Fibroblast of the conjunctiva (primary cell): ENCODE data around the gene PIP4K2A.
"Not testable (repeated sequence)": the region's sequence is repeated elsewhere in the genome, so short reads cannot be mapped to it uniquely, and the experiment has no call there.

Source experiments
- DNase-seq: peaks from one replicate; pipeline ENCODE4 v3.0.0-alpha.2; 2010; ENCODE audit warnings: low read depth

Gene PIP4K2A

DNA sequence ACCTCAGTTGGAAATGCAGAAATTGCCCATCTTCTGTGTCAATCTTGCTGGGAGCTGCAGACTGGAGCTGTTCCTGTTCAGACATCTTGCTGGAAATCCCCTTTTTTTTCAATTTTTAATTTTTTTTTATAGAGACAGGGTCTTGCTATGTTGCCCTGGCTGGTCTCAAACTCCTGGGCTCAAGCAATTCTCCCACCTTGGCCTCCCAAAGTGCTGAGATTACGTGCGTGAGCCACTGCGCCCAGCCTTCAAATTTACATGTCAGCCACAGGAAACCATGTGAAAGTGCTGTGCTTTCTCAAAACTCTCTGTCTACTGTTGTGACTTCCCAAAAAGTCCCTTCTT lies 200.0 kb downstream of the PIP4K2A start:
- DNase-seq, result not testable (repeated sequence)

DNA sequence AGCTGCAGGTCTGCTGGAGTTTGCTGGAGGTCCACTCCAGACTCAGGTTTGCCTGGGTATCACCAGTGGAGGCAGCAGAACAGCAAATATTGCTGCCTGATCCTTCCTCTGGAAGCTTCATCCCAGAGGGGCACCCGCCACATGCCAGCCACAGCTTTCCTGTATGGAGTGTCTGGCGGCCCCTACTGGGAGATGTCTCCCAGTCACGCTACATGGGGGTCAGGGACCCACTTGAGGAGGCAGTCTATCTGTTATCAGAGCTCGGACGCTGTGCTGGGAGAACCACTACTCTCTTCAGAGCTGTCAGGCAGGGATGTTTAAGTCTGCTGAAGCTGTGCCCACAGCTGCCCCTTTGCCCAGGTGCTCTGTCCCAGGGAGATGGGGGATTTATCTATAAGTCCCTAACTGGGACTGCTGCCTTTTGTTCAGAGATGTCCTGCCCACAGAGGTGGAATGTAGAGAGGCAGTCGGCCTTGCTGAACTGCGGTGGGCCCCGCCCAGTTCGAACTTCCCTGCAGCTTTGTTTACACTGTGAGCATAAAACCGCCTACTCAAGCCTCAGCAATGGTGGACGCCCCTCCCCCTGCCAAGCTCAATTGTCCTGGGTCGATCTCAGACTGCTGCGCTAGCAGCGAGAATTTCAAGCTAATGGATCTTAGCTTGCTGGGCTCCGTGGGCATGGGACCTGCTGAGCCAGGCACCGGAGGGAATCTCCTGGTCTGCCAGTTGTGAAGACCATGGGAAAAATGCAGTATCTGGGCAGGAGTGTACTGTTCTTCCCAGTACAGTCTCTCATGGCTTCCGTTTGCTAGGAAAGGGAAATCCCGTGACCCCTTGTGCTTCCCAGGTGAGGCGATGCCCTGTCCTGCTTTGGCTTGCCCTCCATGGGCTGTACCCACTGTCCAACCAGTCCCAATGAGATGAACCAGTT lies 200.6 kb downstream of the PIP4K2A start:
- not testable (repeated sequence) for DNase-seq

DNA sequence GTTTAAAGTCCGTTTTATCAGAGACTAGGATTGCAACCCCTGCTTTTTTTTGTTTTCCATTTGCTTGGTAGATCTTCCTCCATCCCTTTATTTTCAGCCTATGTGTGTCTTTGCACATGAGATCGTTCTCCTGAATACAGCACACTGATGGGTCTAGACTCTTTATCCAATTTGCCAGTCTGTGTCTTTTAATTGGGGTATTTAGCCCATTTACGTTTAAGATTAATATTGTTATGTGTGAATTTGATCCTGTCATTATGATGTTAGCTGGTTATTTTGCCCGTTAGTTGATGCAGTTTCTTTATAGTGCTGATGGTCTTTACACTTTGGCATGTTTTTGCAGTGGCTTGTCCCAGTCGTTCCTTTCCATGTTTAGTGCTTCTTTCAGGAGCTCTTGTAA lies 202.4 kb downstream of the PIP4K2A start:
- DNase-seq, result not testable (repeated sequence)

DNA sequence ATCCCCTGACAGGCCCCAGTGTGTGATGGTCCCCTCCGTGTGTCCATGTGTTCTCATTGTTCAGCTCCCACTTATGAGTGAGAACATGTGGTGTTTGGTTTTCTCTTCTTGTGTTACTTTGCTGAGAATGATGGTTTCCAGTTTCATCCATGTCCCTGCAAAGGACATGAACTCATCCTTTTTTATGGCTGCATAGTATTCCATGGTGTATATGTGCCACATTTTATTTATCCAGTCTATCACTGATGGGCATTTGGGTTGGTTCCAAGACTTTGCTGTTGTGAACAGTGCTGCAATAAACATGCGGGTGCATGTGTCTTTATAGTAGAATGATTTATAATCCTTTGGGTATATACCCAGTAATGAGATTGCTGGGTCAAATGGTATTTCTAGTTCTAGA lies 206.2 kb downstream of the PIP4K2A start:
- DNase-seq, result not testable (repeated sequence)

DNA sequence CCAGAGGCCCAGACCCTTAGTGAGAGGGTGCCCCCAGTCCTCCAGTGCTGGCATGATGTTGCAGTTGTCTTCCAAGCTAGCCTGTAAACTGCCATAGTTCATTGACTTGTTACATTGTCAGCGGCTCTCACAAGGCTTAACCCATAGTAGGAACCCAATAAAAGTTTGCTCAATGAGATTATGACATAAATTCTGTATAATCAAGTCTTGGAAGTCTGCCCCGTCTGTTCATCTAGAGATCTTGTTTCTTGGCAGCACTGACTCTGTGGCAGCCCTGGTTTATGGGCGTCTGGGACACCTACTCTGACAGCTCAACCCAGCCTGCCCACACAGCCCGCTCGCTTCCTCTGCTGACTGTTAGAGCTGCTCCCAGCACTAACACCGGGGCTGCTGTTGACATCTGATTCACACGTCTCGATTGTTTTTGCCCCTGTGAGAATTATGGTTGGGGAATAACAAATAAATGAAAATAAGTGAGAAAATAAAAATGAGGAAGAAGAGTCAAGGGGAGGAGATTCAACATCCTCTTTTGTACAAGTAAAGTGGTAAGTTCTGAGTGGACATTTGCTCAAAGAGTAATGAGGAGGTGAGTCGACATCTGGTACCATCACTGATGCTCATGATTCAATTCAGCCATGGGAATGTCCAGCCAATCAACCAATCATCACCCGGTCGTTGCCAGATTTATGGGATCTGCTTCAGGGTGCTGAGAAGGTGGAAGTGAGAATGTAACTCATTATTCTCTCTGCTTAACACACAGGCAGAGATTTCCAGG lies 208.3 kb downstream of the PIP4K2A start:
- no peak for DNase-seq

DNA sequence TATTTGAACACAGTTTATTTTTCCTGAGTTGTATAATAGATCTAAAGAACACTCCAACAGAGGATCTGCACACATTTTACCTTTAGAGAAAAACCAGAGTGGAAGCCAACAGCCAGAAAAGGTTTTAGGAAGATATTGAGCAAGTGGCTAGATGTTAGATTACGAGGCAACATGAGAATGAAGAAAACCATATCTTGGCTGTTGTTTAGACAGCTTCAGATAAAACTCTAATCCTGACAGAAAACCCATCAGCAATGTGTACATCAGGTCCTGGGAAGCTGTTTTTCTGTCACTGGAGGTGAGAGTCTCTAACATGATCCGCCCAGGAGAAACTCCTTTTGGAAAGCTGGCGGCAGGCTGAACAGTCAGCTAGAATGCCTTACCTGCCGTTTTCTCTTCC lies 209.6 kb downstream of the PIP4K2A start:
- DNase-seq, result no peak

DNA sequence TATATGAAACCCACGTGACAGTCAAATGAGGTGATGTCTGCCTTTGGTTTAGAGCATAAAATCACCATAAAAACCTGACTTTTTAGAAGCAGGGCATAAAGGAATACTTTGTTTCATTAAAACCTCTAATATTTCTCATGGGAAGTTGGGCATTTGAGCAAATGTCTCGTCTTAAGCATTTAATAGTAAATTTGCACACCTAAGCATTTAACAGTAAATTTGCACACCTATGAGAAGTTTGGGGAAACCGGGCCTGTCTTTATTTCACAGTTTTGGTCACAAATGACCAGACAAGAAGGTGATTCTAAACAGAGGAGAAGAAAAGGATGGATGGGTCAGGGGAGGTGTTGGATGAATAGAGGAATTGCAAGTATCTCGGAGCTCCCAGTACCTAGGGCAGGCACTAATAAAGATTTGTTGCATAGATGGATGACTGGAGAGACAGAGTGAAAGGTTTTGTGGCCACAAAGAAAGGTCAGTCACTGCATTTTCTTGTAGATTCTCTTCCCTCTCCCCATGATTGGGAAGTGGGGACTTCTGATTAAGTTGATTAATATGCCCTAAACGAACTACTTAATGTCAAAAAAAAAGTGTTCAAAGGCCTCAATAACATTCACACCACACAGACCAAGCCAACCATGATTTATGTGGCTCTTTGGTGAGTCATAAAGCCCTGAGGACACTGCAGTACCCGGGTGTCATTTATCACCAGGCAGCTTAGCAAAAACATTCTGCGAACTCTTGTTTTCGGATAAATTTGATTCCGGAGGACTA lies 210.9 kb downstream of the PIP4K2A start:
- DNase-seq, result no peak

DNA sequence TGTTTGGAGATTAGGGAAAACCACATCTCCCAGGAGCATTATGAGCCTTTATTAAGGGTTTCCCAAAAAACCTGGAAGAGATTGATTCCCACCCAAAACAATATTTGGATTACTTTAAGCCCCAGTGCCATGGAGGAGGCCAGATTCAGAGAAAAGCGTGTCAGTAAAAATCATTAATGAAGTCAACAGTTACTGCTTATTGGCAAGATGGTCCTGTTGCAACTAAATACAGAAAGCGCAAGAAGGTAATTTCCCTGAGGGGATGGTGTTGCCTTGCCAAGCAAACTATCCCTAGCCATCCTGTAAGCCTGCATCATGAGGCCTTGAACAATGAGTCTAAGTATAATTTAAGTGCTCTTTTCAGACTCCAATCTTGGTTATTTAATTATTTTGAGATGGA lies 212.5 kb downstream of the PIP4K2A start:
- no peak for DNase-seq

DNA sequence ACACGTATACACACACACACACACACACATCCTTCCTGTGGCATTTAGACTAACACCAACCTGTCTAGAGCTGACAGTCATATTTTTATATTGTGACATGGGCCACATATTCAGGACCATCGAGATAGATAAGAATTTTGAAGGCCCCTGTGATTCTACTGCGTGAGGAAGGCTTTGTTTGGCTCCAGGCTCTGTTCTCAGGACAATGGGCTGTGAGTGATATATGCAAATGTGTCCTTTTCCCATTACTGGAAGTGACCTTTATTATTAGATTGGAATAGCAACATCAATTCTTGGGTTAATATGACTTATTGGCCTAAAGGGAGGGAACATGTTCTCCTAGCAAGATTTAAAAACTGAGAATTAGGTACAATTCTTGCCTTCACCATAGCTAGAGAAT lies 213.0 kb downstream of the PIP4K2A start:
- no peak for DNase-seq

DNA sequence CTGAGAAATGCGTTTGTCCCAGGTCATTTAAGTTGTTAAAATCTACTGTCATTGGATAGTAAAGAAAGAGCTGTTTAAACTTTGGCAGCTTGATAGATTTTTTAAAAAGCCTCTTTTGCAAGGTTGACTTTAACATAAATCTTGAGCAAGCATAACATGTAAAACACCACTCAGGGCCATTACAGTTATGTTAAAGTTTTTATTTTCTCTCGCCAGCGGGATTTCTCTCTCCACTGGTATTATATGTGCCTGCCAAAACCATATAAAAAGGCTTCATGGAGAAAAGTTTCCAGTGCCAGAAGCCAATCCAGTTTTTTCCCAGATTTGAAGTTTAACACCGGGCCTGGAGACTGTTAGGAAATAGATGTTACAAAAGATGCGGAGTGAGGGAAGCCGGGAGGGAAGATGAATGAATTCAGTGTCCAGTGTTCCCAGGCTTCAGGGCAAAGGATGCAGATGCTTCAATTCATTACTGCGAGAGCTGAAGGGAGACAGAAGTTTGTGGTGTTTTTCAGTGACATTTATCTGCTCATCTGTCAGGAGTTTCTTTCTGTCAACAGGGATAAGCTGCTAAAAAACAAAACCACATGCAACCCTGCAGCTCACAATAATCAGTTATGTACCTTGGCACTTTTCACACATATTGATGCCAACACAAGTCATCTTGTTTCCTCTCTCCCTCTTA lies 213.6 kb downstream of the PIP4K2A start:
- DNase-seq, result no peak

DNA sequence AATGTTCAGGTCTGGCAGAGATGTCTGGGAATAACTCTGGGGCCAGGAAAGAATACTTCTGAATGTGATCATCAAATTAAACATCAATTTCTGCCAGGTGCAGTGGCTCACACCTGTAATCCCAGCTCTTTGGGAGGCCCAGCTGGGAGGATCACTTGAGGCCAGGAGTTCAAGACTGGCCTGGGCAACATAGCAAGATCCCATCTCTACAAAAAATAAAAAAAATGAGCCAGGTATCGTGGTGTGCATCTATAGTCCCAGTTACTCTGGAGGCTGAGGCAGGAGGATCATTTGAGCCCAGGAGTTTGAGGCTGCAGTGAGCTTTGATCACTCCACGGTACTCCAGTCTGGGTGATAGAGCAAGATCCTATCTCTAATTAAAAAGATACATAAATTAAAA lies 214.4 kb downstream of the PIP4K2A start:
- DNase-seq, result not testable (repeated sequence)

DNA sequence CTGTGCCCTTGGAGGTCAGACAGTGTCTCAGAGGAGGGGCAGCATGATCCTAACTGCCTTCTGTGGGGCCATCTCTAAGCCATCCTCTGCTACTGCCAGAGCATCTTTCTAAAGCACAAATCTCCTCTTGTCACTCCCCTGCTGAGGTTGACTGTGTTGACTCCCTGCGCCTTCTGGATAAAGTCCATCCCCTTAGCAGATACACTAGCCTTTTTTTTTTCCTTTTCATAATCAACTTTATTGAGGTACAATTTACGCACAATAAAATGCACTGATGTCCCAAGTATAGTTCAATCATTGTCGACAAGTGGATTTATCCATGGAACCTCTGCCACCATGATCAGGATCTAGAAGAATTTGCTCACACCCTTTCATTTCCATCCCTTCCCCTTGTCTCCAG lies 219.0 kb downstream of the PIP4K2A start:
- no peak for DNase-seq

DNA sequence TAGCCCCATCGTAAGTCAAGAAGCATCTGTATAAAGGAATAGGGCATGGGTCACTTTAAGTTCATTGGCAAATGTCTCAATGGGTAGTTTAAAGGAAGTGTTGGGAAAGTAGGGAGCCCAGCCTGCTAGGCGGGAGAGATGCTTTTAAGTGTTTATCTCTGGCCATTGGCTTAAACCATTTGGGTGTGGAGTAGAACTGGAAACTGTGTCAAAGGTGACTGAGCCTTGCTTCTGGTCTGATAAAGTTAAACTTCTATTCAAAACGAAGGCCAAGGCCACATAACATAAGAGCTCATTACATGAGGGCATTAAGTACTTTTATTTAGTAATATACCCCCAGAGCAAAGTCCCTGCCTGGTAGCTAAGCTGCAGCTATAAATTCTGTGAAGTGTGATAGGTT lies 220.4 kb downstream of the PIP4K2A start:
- DNase-seq, result no peak

DNA sequence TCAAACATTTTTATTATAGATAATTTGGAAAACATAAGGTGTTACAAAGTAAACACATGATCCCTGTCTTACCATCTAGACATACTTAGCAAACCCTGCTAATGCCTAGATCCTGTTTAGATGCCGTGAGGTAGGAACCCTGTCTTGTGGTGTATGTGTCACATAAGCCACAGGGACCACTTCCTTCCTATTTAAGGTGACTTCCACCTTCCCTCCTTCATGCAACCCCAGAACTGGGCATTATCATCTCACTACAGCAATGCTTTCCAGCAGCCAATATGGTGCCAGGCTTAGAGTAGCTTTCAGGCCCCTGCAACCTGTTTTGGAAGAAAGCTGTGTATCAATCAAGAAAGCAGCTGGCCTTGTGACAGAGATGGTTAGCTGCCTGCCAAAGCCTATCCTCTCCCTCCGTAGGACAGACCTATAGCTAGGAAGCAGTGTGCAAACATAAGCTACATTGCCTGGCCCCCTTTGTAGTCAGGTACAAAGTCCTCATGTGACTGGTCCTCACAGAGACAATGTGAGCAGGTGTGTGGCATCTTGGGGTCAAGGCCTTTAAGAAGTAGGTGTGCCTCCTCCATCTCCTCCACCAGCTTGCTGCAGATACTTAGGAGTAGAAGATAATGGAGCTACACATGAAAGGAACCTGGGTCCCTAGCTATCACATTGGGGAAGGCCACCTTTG lies 222.3 kb downstream of the PIP4K2A start:
- DNase-seq, result no peak

DNA sequence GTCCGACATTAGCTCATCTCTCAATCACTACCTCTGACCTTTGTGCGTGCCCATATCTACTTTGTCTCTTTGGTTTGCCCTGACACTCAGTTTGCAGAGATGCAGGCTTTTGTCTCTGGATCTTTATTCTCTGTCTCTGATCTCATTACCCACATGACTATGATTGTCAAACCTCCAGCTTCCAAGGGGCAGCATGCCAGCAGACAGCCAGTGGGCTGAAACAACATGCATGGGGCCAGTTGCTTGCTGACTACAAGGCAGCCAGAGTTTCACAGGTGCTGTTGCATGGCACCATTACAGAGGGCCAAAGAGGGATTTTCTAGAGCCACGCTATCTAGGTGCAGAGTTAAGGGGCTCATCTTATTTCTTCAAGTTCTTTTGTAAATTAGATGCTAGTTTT lies 222.9 kb downstream of the PIP4K2A start:
- DNase-seq, result no peak

DNA sequence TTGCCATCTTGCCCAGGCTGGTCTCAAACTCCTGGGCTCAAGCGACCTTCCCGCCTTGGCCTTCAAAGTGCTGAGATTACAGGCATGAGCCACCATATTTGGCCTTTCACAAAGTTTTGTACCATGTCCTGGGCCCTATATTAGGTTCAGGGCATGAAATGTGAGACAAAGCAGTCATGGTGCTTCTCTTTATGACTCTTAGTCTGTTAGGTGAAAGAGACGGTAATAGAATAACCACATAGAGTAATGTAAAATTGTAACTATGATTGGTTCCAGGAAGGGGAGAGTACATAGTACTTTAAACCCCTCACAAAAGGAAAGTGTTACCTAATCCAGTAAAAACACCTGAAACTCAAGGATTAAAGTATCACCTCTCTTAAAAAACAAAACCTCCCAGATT lies 224.4 kb downstream of the PIP4K2A start:
- DNase-seq, result no peak

DNA sequence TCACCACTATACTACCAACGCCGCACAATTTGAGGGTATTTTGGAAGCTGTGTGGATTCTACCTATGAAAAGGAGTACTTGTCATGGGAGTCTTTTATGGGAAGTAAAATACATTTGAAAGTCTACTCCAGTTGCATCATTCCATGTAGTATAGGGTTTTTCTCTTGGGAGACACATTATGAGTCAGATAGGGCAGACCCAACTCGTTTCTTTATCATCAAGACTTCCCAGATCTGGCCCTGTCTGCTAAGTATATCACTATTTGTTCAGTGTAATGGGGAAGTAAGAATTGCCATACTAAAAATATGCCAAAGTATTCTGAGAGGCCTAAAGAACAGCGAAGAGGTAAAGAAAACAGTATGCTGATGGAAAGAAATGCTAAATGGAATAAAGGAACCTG lies 224.9 kb downstream of the PIP4K2A start:
- peak; percentile 10 for DNase-seq

DNA sequence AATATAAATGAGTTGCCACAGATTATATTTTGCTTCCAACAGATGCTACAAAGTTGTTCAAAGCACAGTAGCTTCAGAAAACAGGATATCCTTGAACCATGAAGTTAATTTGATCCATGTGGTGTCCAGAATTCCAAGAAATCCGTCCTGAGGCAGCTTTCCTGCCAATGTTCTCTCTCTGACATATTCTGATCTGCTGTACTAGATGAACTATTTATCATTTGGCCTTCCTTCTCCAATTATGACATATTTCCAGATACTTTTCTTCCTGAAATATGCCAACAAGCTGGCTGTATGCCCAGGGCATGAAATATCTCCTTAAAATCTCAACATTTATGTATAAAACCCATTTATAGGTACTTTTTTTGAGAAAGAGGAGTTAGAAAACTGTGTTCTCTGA lies 227.9 kb downstream of the PIP4K2A start:
- no peak for DNase-seq
